Fibroblast of lung (primary cell): ENCODE data around the gene CLCN4. TPM values are rescaled to one million over a fixed set of nuclear protein-coding genes. Genes with fewer than 3 reads are reported as not detected.

Source experiments
- DNase-seq, 2 donors: peaks; one replicate each; pipeline versions ENCODE4 v3.0.0 to v3.0.0-alpha.2; 2010; ENCODE audit warnings: low read depth in 2 of 2
- H2AFZ ChIP-seq: 2 replicates; pipeline ENCODE4 v1.5.1; 2012; ENCODE audit warnings: low read length, control low read depth, inconsistent platforms
- H3K27ac ChIP-seq: 2 replicates; pipeline ENCODE4 v1.5.1; 2011; ENCODE audit warnings: low read length, control low read depth; ENCODE audit not compliant: insufficient read depth
- H3K27me3 ChIP-seq: 2 replicates; pipeline ENCODE4 v1.5.1; 2011; ENCODE audit warnings: mild to moderate bottlenecking, low read length; ENCODE audit not compliant: control insufficient read depth, insufficient read depth
- H3K36me3 ChIP-seq: 2 replicates; pipeline ENCODE4 v1.5.1; 2011; ENCODE audit warnings: low read length; ENCODE audit not compliant: control insufficient read depth, insufficient read depth
- H3K4me1 ChIP-seq: 2 replicates; pipeline ENCODE4 v1.5.1; 2011; ENCODE audit warnings: low read length; ENCODE audit not compliant: control insufficient read depth, insufficient read depth; ENCODE audit errors: extremely low read depth
- H3K4me2 ChIP-seq: 2 replicates; pipeline ENCODE4 v1.5.1; 2011; ENCODE audit warnings: low read length, control low read depth; ENCODE audit not compliant: insufficient read depth; ENCODE audit errors: extremely low read depth
- H3K4me3 ChIP-seq, 4 experiments: fragments of 200-600 bp in 1 of 4; sonication (generic) in 1 of 4; replicated peaks in 1 of 4; 2 replicates each; pipeline ENCODE4 v1.5.1; 2011 to 2016; ENCODE audit warnings: low read length in 4 of 4, low read depth in 3 of 4, mild to moderate bottlenecking in 3 of 4, control low read depth in 2 of 4, inconsistent platforms in 1 of 4, mixed read lengths in 1 of 4; ENCODE audit not compliant: insufficient read depth in 1 of 4; ENCODE audit errors: control extremely low read depth in 1 of 4
- H3K79me2 ChIP-seq: 2 replicates; pipeline ENCODE4 v1.5.1; 2012; ENCODE audit warnings: mild to moderate bottlenecking, low read length, inconsistent platforms; ENCODE audit not compliant: control insufficient read depth, insufficient read depth
- H3K9ac ChIP-seq: 2 replicates; pipeline ENCODE4 v1.5.1; 2011; ENCODE audit warnings: mild to moderate bottlenecking, low read length, control low read depth; ENCODE audit not compliant: insufficient read depth
- H3K9me3 ChIP-seq: 2 replicates; pipeline ENCODE4 v1.5.1; 2012; ENCODE audit warnings: low read depth, low read length; ENCODE audit not compliant: control insufficient read depth, insufficient read depth
- H4K20me1 ChIP-seq: 2 replicates; pipeline ENCODE4 v1.5.1; 2011; ENCODE audit warnings: low read length; ENCODE audit not compliant: control insufficient read depth, insufficient read depth; ENCODE audit errors: extremely low read depth
- EZH2 ChIP-seq: IDR thresholded peaks from 2 replicates; pipeline ENCODE4 v1.5.1; 2012; ENCODE audit warnings: low read length, control low read depth, mild to moderate bottlenecking; ENCODE audit errors: missing control alignments
- polyA plus RNA-seq, 2 donors: library from polyadenylated mRNA; depleted of rRNA in 1 of 2; stranded (reverse) in 1 of 2; unstranded in 1 of 2; fragments of >200 nt; gene quantifications; 2 replicates each; pipeline ENCODE4 v1.2.1, GENCODE V29; 2011 to 2012; ENCODE audit warnings: missing spikeins in 1 of 2
- total RNA-seq: library from RNA; depleted of rRNA; stranded (reverse); fragments of >200 nt; gene quantifications from 2 replicates; pipeline ENCODE4 v1.2.1, GENCODE V29; 2014
- TF ChIP-seq, protein P1 (sequence below), 2 donors: IDR thresholded peaks in 1 of 2; conservative IDR thresholded peaks in 1 of 2; 1 replicate in 1 of 2; 2 replicates in 1 of 2; pipeline ENCODE4 v1.5.1; 2011 to 2012; ENCODE audit warnings: low read length in 2 of 2, control low read depth in 1 of 2, inconsistent platforms in 1 of 2, low read depth in 1 of 2, mild to moderate bottlenecking in 1 of 2

Gene CLCN4
- total and polyA plus RNA-seq, 2 donors (not counting 1 experiment from before 2014, with no cell fraction given): 0.70 to 4.0 TPM

DNA sequence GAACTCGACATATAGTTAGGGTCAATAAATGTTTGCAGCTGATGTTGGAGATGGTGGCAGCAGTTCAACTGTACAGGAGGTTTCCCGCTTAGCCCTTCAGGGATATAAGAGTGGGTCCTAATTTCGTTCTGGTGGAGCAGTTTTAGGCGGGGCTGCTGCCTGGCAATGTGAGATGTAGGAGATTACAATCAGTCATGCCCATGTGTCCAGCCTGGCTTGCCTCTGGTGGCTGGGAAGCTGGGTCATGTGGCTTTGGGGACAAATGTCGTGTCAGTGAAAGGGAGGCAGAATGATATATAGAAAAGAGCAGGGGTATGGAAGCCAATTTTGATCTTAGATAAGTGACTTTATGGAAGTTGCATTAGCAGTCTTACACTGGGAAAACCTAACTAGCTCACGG is 129.4 kb downstream of the CLCN4 start:
- Histone ChIP-seq H3K36me3 (no peaks in the 10 kb centered on the region), H2AFZ (no peak overlapping the region), H3K9me3 (no peaks in the 10 kb centered on the region), H3K27me3 (no peaks in the 10 kb centered on the region), H3K9ac (no peak overlapping the region), H3K4me2 (no peak overlapping the region), H3K79me2 (no peaks in the 10 kb centered on the region), H4K20me1 (no peaks in the 10 kb centered on the region), H3K4me3 (no peak overlapping the region), H3K27ac (no peak overlapping the region), H3K4me1 (no peaks in the 10 kb centered on the region)
- TF ChIP-seq, protein P1, sequence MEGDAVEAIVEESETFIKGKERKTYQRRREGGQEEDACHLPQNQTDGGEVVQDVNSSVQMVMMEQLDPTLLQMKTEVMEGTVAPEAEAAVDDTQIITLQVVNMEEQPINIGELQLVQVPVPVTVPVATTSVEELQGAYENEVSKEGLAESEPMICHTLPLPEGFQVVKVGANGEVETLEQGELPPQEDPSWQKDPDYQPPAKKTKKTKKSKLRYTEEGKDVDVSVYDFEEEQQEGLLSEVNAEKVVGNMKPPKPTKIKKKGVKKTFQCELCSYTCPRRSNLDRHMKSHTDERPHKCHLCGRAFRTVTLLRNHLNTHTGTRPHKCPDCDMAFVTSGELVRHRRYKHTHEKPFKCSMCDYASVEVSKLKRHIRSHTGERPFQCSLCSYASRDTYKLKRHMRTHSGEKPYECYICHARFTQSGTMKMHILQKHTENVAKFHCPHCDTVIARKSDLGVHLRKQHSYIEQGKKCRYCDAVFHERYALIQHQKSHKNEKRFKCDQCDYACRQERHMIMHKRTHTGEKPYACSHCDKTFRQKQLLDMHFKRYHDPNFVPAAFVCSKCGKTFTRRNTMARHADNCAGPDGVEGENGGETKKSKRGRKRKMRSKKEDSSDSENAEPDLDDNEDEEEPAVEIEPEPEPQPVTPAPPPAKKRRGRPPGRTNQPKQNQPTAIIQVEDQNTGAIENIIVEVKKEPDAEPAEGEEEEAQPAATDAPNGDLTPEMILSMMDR (conservative IDR thresholded peaks at IDR 0.05 in 1 of 2, IDR thresholded peaks at IDR 0.05 in 1 of 2; ENCODE audit: low read depth in 1 of 2, low read length in 2 of 2): no peak
- TF ChIP-seq EZH2: no peak
- no peak for DNase-seq

Other genes with a start within 250 kb of the CLCN4 start
- gene CLDN34, start 189.6 kb upstream of the CLCN4 start, total RNA-seq: not detected in 2 replicates
- not detected in 2 replicates for gene CLDN34, start 189.6 kb upstream of the CLCN4 start, polyA plus RNA-seq